Hematopoietic multipotent progenitor cell (in vitro differentiated cells): ENCODE data around the gene EVX1. TPM values are rescaled to one million over a fixed set of nuclear protein-coding genes. Genes with fewer than 3 reads are reported as not detected.

ENCODE experiments used
- DNase-seq, 3 donors: peaks; one replicate each; pipeline ENCODE4 v3.0.0-alpha.2; 2011 to 2015; ENCODE audit warnings: low read depth in 2 of 3, low spot score in 2 of 3
- total RNA-seq: library from RNA; depleted of rRNA; stranded (reverse); fragments of >200 nt; gene quantifications from one replicate; pipeline ENCODE4 v1.2.3, GENCODE V29; 2012

The EVX1 gene
- total RNA-seq, 1 donor = not detected

DNA sequence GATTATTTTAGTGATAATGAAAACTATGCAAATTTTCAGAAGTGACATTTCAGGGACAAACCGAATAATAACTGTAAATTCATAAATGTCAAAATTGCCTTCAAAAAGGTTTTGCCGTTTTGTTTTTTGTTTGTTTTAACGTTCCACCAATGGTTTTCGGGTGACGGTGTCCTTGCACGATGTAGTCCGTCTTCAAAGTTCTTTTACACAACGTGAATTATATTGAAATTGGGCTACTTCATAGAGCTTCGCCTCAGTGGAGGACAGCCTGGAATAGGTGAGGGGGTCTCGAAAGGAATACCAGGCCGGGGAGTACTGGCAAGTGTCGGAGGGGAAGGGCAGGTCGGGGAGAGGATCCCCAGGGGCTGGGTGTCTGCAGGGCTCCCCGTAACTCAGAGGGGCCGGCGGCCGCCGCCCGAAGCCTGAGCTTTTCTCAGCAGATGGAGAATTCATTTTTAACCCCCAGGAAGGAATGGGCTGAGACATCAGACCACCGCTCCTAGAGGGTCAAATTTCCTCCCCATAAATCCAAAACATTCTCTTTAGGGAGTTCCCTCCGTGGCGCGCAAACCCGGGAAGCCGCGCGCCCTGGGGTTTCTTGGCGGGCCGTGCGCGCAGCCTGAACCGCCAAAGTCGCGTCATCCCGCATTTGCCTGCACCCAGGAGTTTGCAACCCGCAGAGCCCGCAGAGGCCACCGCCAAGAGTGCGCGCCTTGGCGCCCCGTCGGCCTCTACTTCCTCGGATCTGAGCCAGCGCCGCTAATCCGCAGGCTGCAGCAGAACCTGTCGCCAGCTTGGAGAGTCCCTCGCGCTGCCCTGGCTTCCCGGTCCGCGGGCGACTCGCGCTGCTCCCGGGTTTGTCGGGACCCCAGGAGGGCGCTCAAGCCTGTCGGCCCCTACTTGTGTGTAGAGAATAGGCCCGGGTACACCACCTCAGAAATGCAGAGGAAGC is 17.3 kb upstream of the EVX1 start:
- no peak for DNase-seq

GRCh38 chr7:27229448-27229847 is 13.2 kb upstream of the EVX1 start:
- no peak for DNase-seq

- DNase-seq = peak in 1 of 3 donors; percentile 42
Measured at GRCh38 chr7:27235387-27236311, 7.0 kb upstream of the EVX1 start.

- DNase-seq = peak in 1 of 3 donors; percentile 24
Measured at GRCh38 chr7:27237735-27238334, 4.8 kb upstream of the EVX1 start.

GRCh38 chr7:27238979-27239386 is 3.6 kb upstream of the EVX1 start:
- no peak for DNase-seq

- peak in 1 of 3 donors; percentile 31 for DNase-seq
Measured at GRCh38 chr7:27239387-27240014, 3.1 kb upstream of the EVX1 start.

DNA sequence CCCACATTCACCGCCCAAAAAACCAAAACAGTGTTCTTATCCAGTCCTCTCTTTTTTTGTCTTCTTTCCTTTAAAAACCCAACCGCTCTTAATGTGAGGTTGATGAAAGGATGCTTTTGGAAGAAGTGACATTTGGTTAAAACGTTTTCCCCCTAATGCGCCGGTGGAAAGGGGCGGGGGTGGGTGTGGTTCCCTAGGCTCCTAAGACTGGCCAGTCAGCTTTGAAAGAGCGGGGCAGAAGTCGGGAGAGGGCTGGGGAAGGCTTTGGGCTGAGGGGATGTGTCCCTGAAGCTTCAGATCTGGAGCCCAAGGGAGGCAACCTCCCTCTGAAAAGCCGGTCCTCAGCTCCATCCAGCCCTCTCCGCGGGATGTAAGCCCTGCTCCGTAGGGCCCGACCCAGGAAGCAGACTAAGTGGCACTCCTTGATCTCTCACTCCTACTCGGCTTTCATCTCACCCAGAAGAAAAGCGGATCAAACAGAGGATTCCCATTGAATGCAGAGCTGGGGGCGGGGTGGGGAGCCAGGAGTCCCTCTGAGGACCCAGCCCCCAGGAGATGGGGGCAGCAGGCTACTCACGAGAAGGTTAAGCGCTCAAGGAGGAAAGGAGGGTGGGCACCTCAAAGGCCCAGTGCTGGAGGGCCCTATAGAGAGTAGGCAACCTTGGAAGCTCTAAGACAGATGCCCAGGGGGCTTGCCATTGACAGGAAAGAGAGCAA is 2.4 kb upstream of the EVX1 start:
- DNase-seq = no peak

- DNase-seq = peak in 1 of 3 donors; percentile 21
Measured at GRCh38 chr7:27241189-27242056, 1.2 kb upstream of the EVX1 start.

- DNase-seq = peak in 1 of 3 donors; percentile 18
Measured at GRCh38 chr7:27242154-27242553, 448 bp upstream of the EVX1 start.

GRCh38 chr7:27243340-27244163 is 950 bp downstream of the EVX1 start:
- no peak for DNase-seq

GRCh38 chr7:27244488-27245123 is 2.0 kb downstream of the EVX1 start:
- DNase-seq = no peak

DNA sequence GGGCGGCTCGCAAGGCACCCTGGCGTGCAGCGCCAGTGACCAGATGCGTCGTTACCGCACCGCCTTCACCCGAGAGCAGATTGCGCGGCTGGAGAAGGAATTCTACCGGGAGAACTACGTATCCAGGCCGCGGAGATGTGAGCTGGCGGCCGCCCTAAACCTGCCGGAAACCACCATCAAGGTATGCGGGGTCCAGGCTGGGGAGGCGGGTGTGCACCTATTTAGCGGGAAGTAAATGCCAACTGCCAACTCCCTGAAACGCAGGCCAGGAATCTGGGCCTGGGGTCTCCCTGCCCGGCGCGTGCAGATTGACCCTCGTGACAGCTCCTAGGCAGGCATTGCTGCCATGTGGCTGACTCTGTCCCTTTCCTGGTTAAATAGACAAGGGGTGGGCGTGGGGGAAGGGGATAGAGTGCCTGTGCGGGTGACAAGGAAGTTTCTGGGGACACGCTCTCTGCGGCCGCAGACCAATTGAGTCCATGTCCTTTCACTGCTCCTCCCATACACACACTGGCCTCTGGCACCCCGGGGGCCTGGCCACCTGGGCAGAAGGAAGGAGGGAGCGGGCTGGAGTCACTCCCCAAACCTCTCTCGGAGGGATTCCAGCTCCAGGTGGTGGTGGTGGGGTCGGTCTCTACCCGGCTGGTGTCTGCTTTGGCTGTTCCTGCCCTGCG is 2.7 kb downstream of the EVX1 start:
- DNase-seq = no peak

GRCh38 chr7:27245798-27246691 is 3.4 kb downstream of the EVX1 start:
- peak in 1 of 3 donors; percentile 28 for DNase-seq

DNA sequence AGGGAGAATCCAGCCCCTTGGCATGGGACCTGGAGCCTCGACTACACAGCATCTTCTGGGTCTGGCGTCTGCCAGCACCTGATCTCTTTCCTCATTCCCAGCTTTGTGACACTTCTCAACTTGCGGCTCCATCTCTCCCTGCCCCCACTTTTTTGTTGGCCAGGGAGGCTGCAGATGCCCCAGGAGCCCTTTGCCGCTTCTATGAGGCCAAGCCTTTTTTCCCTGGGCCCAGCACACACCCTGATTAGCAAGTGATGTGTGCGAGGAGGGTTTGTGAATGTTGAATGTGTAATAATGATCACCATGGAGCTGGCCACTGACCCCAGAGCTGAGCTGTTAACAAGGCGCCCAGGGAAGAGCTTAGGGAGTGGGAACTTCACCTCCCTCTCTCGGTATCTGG is 4.4 kb downstream of the EVX1 start:
- no peak for DNase-seq

- DNase-seq = no peak
Measured at GRCh38 chr7:27247452-27248426, 5.1 kb downstream of the EVX1 start.
